ENCODE measurements around the gene ACTR3C. TPM values are rescaled to one million over a fixed set of nuclear protein-coding genes. Genes with fewer than 3 reads are reported as not detected.
"Not testable (repeated sequence)": the region's sequence is repeated elsewhere in the genome, so short reads cannot be mapped to it uniquely, and the experiment has no call there.

The ACTR3C gene
- polyA plus RNA-seq, 3 donors, result 0.55 to 1.9 (median 1.7) TPM

DNA sequence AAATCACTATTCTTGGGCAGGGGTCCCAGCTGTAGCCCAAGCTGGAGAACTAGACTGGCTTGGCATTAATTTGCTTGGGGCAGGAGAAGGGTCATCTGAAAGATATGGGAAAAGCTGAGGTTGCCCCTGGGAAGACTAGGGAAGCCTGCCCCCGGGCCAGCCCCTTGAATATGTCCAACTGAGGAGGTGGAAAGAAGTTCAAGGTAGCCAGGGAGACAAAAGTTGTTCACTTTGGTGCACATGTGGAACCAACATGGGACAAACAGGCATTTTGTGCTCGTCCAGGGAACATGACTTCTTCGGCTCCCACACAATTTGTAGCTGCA, 1.6 kb downstream of the ACTR3C start:
- Histone ChIP-seq H3K4me1 (ENCODE audit: control insufficient read depth in 1 of 2, insufficient read depth in 2 of 2, low read length in 2 of 2) (peaks cover 33 to 37% of the 10 kb centered on the region in 2 donors), H3K9me3 (replicated peaks in 1 of 2; ENCODE audit: control insufficient read depth in 1 of 2, insufficient read depth in 1 of 2, low read length in 2 of 2) (no peaks in the 10 kb centered on the region), H2AFZ (ENCODE audit: insufficient read depth, low read depth, low read length, poor library complexity, severe bottlenecking) (no peak overlapping the region), H4K20me1 (ENCODE audit: insufficient read depth, low read length) (no peaks in the 10 kb centered on the region), H3K4me3 (replicated peaks in 1 of 3; ENCODE audit: low read depth in 2 of 3, low read length in 3 of 3) (no peak overlapping the region), H3K79me2 (ENCODE audit: insufficient read depth, low read length) (peaks cover 12% of the 10 kb centered on the region), H3K9ac (ENCODE audit: insufficient read depth, low read length, poor library complexity, severe bottlenecking) (no peak overlapping the region), H3K4me2 (replicated peaks; ENCODE audit: extremely low read depth, low read length, poor library complexity, severe bottlenecking) (no peak overlapping the region), H3K27me3 (ENCODE audit: control insufficient read depth in 2 of 2, insufficient read depth in 2 of 2, low read length in 2 of 2) (no peaks in the 10 kb centered on the region), H3K36me3 (replicated peaks in 1 of 2; ENCODE audit: control insufficient read depth in 1 of 2, insufficient read depth in 2 of 2, low read length in 2 of 2) (no peaks in the 10 kb centered on the region), H3K27ac (ENCODE audit: low read depth in 1 of 2, low read length in 2 of 2) (no peak overlapping the region)
- peaks cover 0 to 2% (median 0%) of the 10 kb centered on the region in 3 donors for H3K27me3 Mint-ChIP-seq (ENCODE audit: low read depth in 3 of 3)
- H3K27ac Mint-ChIP-seq, result no peak overlapping the region
- intact Hi-C loops (cut with micrococcal nuclease), result no loop called here
- H3K36me3 Mint-ChIP-seq, result peaks cover 3 to 10% of the 10 kb centered on the region in 2 donors
- 96% methylated on average over 2 of the region's 3 CpGs for WGBS (ENCODE audit: insufficient coverage)
- peak overlapping the region in 1 of 2 donors; percentile 94 for H3K4me3 Mint-ChIP-seq
- TF ChIP-seq, protein P1, sequence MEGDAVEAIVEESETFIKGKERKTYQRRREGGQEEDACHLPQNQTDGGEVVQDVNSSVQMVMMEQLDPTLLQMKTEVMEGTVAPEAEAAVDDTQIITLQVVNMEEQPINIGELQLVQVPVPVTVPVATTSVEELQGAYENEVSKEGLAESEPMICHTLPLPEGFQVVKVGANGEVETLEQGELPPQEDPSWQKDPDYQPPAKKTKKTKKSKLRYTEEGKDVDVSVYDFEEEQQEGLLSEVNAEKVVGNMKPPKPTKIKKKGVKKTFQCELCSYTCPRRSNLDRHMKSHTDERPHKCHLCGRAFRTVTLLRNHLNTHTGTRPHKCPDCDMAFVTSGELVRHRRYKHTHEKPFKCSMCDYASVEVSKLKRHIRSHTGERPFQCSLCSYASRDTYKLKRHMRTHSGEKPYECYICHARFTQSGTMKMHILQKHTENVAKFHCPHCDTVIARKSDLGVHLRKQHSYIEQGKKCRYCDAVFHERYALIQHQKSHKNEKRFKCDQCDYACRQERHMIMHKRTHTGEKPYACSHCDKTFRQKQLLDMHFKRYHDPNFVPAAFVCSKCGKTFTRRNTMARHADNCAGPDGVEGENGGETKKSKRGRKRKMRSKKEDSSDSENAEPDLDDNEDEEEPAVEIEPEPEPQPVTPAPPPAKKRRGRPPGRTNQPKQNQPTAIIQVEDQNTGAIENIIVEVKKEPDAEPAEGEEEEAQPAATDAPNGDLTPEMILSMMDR (IDR thresholded peaks at IDR 0.05), result no peak
- DNase-seq, result no peak
- H3K4me1 Mint-ChIP-seq, result peaks cover 43% of the 10 kb centered on the region
- H3K9me3 Mint-ChIP-seq, result no peaks in the 10 kb centered on the region

DNA sequence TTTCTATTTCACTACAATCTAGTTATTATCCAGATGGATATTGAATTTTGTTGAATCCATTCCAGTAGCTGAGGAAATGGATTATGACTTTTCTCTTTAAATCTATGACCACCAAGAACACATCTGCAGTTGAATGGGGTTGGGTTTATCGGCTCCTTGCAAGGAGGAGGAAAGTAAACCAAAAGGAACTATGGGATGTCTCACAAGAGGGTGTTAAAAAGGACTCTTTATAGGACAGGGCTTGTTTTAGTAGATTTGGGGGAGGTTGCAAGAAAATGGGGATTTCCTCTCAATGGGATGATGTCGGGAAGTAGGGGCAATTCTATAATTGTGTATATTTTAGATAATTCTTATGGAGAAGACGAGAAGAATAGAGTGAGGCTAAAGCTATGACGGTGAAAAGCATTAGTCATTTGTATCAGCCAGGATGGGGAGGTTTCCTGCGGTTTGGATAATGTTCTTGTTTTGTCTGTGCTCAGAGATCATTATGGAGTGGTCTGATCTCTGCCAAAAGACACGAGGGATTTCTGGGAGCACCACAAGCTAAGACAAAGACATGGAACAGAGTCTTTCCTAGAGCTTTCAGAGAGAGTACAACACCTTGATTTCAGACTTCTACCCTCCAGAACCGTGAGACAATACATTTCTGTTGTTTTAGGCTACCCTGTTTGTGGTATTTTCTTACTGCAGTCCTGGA, 5.4 kb downstream of the ACTR3C start:
- Histone ChIP-seq H3K4me1 (ENCODE audit: control insufficient read depth in 1 of 2, insufficient read depth in 2 of 2, low read length in 2 of 2) (peaks cover 6 to 9% of the 10 kb centered on the region in 2 donors), H3K36me3 (replicated peaks in 1 of 2; ENCODE audit: control insufficient read depth in 1 of 2, insufficient read depth in 2 of 2, low read length in 2 of 2) (no peaks in the 10 kb centered on the region), H3K27ac (ENCODE audit: low read depth in 1 of 2, low read length in 2 of 2) (no peak overlapping the region), H3K4me2 (replicated peaks; ENCODE audit: extremely low read depth, low read length, poor library complexity, severe bottlenecking) (no peak overlapping the region), H3K27me3 (ENCODE audit: control insufficient read depth in 2 of 2, insufficient read depth in 2 of 2, low read length in 2 of 2) (no peaks in the 10 kb centered on the region), H4K20me1 (ENCODE audit: insufficient read depth, low read length) (no peaks in the 10 kb centered on the region), H3K79me2 (ENCODE audit: insufficient read depth, low read length) (no peaks in the 10 kb centered on the region), H2AFZ (ENCODE audit: insufficient read depth, low read depth, low read length, poor library complexity, severe bottlenecking) (no peak overlapping the region), H3K9me3 (replicated peaks in 1 of 2; ENCODE audit: control insufficient read depth in 1 of 2, insufficient read depth in 1 of 2, low read length in 2 of 2) (no peaks in the 10 kb centered on the region), H3K4me3 (replicated peaks in 1 of 3; ENCODE audit: low read depth in 2 of 3, low read length in 3 of 3) (no peak overlapping the region), H3K9ac (ENCODE audit: insufficient read depth, low read length, poor library complexity, severe bottlenecking) (no peak overlapping the region)
- Mint-ChIP-seq H3K27me3 (ENCODE audit: low read depth in 3 of 3) (no peaks in the 10 kb centered on the region), H3K4me3 (no peak overlapping the region), H3K9me3 (no peaks in the 10 kb centered on the region), H3K36me3 (no peaks in the 10 kb centered on the region), H3K27ac (no peak overlapping the region), H3K4me1 (peaks cover 20% of the 10 kb centered on the region)
- intact Hi-C loops (cut with micrococcal nuclease), result no loop called here
- TF ChIP-seq, protein P1 (IDR thresholded peaks at IDR 0.05), result no peak
- 96% methylated on average over 4 of the region's 7 CpGs for WGBS (ENCODE audit: insufficient coverage)
- DNase-seq, result no peak

DNA sequence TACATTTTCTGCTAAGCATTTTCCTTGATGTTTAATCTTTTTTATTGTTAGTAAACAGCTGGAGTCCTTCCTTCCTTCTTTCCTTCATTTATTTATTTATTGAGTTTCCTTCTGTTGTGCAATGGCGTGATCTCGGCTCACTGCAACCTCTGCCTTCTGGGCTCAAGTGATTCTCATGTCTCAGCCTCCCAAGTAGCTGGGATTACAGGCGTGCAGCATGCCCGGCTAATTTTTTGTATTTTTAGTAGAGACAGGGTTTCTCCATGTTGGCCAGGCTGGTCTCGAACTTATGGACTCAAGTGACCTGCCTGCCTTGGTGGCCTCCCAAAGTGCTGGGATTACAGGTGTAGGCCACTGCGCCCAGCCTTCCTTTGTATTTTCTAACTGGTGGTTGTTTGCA, 6.4 kb downstream of the ACTR3C start:
- H3K9me3 ChIP-seq (replicated peaks in 1 of 2; ENCODE audit: control insufficient read depth in 1 of 2, insufficient read depth in 1 of 2, low read length in 2 of 2); H3K27me3 Mint-ChIP-seq (ENCODE audit: low read depth in 3 of 3); H3K9ac ChIP-seq (ENCODE audit: insufficient read depth, low read length, poor library complexity, severe bottlenecking); H3K36me3 Mint-ChIP-seq; H3K9me3 Mint-ChIP-seq; H3K4me3 ChIP-seq (replicated peaks in 1 of 3; ENCODE audit: low read depth in 2 of 3, low read length in 3 of 3); H3K4me3 Mint-ChIP-seq; H3K4me1 ChIP-seq (ENCODE audit: control insufficient read depth in 1 of 2, insufficient read depth in 2 of 2, low read length in 2 of 2); H3K27ac ChIP-seq (ENCODE audit: low read depth in 1 of 2, low read length in 2 of 2); intact Hi-C loops (cut with micrococcal nuclease); H3K4me2 ChIP-seq (replicated peaks; ENCODE audit: extremely low read depth, low read length, poor library complexity, severe bottlenecking); H3K79me2 ChIP-seq (ENCODE audit: insufficient read depth, low read length); H3K27me3 ChIP-seq (ENCODE audit: control insufficient read depth in 2 of 2, insufficient read depth in 2 of 2, low read length in 2 of 2); H2AFZ ChIP-seq (ENCODE audit: insufficient read depth, low read depth, low read length, poor library complexity, severe bottlenecking); DNase-seq; H4K20me1 ChIP-seq (ENCODE audit: insufficient read depth, low read length); H3K36me3 ChIP-seq (replicated peaks in 1 of 2; ENCODE audit: control insufficient read depth in 1 of 2, insufficient read depth in 2 of 2, low read length in 2 of 2): not testable (repeated sequence)
- WGBS (ENCODE audit: insufficient coverage), result 100% methylated on average over 2 of the region's 6 CpGs
- Mint-ChIP-seq H3K27ac (peak overlapping the region in 1 of 7 donors; percentile 7), H3K4me1 (peaks cover 14% of the 10 kb centered on the region)

Measured in CD14-positive monocyte (primary cell).